ENCODE data around the gene OBSCN. TPM values are rescaled to one million over a fixed set of nuclear protein-coding genes. Genes with fewer than 3 reads are reported as not detected.

OBSCN gene
- total RNA-seq, 2 experiments from 2014 or later, result 12.3 to 14.4 TPM

GRCh38 chr1:228341450-228341813, 133.6 kb downstream of the OBSCN start:
- Mint-ChIP-seq H3K27me3 (ENCODE audit: low read depth) (no peaks in the 10 kb centered on the region), H3K27ac (no peak overlapping the region), H3K4me3 (no peak overlapping the region), H3K36me3 (ENCODE audit: low read depth) (no peaks in the 10 kb centered on the region), H3K9me3 (ENCODE audit: insufficient read depth) (no peaks in the 10 kb centered on the region), H3K4me1 (ENCODE audit: low read depth) (peaks cover 11% of the 10 kb centered on the region)
- CTCF ChIA-PET, result no interaction called here
- no peak for ATAC-seq
- POLR2A ChIA-PET, result no interaction called here
- no peak for DNase-seq

- H3K4me1 Mint-ChIP-seq (ENCODE audit: low read depth), result peaks cover 11% of the 10 kb centered on the region
- H3K36me3 Mint-ChIP-seq (ENCODE audit: low read depth), result no peaks in the 10 kb centered on the region
- no peaks in the 10 kb centered on the region for H3K9me3 Mint-ChIP-seq (ENCODE audit: insufficient read depth)
- ChIA-PET CTCF (no interaction called here), POLR2A (no interaction called here)
- DNase-seq (no peak), ATAC-seq (no peak)
- no peak overlapping the region for H3K27ac Mint-ChIP-seq
- H3K4me3 Mint-ChIP-seq, result no peak overlapping the region
- H3K27me3 Mint-ChIP-seq (ENCODE audit: low read depth), result no peaks in the 10 kb centered on the region
These were observed 134.2 kb downstream of the OBSCN start for GRCh38 chr1:228341814-228342626.

DNA sequence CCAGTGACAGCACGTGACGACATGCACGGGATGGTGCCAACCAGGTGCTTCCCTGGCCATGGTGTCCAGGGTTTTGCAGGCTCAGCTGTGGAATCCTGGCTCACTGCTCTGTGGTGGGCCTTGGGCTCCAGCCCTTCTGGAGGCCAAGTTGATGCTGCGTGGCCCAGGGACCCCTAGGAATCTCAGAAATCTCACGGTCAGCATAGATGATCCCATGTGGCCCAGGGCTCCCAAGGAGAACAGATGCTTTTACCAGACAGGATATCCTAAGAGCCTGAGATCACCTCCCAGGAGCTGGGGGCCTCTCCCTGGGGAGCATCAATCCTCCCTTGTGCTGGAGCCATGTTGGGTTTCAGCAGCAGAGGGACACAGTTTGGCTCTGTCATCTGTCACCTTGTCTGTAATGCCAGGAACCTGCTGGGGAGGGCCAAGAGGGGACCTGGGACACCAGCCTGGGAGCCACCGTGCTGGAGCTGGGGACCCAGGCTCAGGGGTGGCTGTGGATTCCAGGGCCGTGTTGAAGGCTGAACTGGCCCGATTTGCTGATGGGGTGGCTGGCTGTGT, 134.9 kb downstream of the OBSCN start:
- DNase-seq, result no peak

GRCh38 chr1:228343191-228343661, 135.4 kb downstream of the OBSCN start:
- DNase-seq (no peak), ATAC-seq (no peak)
- CTCF ChIA-PET, result no interaction called here
- POLR2A ChIA-PET, result no interaction called here
- Mint-ChIP-seq H3K4me3 (no peak overlapping the region), H3K27me3 (ENCODE audit: low read depth) (no peaks in the 10 kb centered on the region), H3K27ac (no peak overlapping the region), H3K4me1 (ENCODE audit: low read depth) (peaks cover 11% of the 10 kb centered on the region), H3K9me3 (ENCODE audit: insufficient read depth) (no peaks in the 10 kb centered on the region), H3K36me3 (ENCODE audit: low read depth) (no peaks in the 10 kb centered on the region)

More for the DNA sequence above, 134.9 kb downstream of the OBSCN start:
- Mint-ChIP-seq H3K9me3 (ENCODE audit: insufficient read depth) (no peaks in the 10 kb centered on the region), H3K27ac (no peak overlapping the region), H3K36me3 (ENCODE audit: low read depth) (no peaks in the 10 kb centered on the region), H3K4me1 (ENCODE audit: low read depth) (peaks cover 11% of the 10 kb centered on the region), H3K27me3 (ENCODE audit: low read depth) (no peaks in the 10 kb centered on the region), H3K4me3 (no peak overlapping the region)
- CTCF ChIA-PET, result no interaction called here
- no peak for ATAC-seq
- POLR2A ChIA-PET, result no interaction called here

- H3K27ac Mint-ChIP-seq, result no peak overlapping the region
- CTCF ChIA-PET, result no interaction called here
- no peak for ATAC-seq
- peaks cover 7% of the 10 kb centered on the region for H3K4me1 Mint-ChIP-seq (ENCODE audit: low read depth)
- H3K27me3 Mint-ChIP-seq (ENCODE audit: low read depth), result no peaks in the 10 kb centered on the region
- H3K9me3 Mint-ChIP-seq (ENCODE audit: insufficient read depth), result no peaks in the 10 kb centered on the region
- DNase-seq, result no peak
- H3K4me3 Mint-ChIP-seq, result no peak overlapping the region
- no peaks in the 10 kb centered on the region for H3K36me3 Mint-ChIP-seq (ENCODE audit: low read depth)
- POLR2A ChIA-PET, result no interaction called here
These were observed 136.8 kb downstream of the OBSCN start for GRCh38 chr1:228344631-228345072.

GRCh38 chr1:228345201-228345930, 137.5 kb downstream of the OBSCN start:
- H3K36me3 Mint-ChIP-seq (ENCODE audit: low read depth), result no peaks in the 10 kb centered on the region
- no peaks in the 10 kb centered on the region for H3K9me3 Mint-ChIP-seq (ENCODE audit: insufficient read depth)
- H3K27me3 Mint-ChIP-seq (ENCODE audit: low read depth), result no peaks in the 10 kb centered on the region
- ATAC-seq (no peak), DNase-seq (no peak)
- no peak overlapping the region for H3K4me3 Mint-ChIP-seq
- CTCF ChIA-PET, result no interaction called here
- H3K4me1 Mint-ChIP-seq (ENCODE audit: low read depth), result peaks cover under 1% of the 10 kb centered on the region
- POLR2A ChIA-PET, result no interaction called here
- H3K27ac Mint-ChIP-seq, result no peak overlapping the region

DNA sequence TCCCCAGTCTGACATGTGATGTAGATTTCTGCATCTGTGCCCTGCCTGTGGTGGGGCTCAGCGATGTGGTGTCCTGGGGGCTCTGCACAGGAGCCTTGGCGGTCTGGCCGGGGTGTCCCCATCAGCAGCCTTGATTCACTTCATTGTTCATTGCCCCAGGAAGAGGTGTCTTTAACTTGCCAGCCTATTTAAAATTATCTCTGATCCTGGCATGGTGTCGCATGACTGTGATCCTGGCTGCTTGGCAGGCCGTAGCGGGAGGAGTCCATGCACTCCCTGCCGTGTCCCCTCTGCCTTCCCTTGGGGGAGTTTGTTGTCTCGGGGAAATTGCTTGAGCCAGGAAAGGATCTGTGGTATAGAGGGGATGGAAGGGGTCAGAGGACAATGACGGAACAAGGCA, 138.9 kb downstream of the OBSCN start:
- H3K9me3 Mint-ChIP-seq (ENCODE audit: insufficient read depth), result no peaks in the 10 kb centered on the region
- ChIA-PET CTCF (no interaction called here), POLR2A (no interaction called here)
- no peaks in the 10 kb centered on the region for H3K4me1 Mint-ChIP-seq (ENCODE audit: low read depth)
- no peaks in the 10 kb centered on the region for H3K36me3 Mint-ChIP-seq (ENCODE audit: low read depth)
- H3K27ac Mint-ChIP-seq, result no peak overlapping the region
- H3K4me3 Mint-ChIP-seq, result no peak overlapping the region
- H3K27me3 Mint-ChIP-seq (ENCODE audit: low read depth), result no peaks in the 10 kb centered on the region
- no peak for DNase-seq
- ATAC-seq, result no peak

GRCh38 chr1:228347181-228347580, 139.3 kb downstream of the OBSCN start:
- no peak for ATAC-seq
- no peak for DNase-seq
- H3K4me3 Mint-ChIP-seq, result no peak overlapping the region
- H3K4me1 Mint-ChIP-seq (ENCODE audit: low read depth), result no peaks in the 10 kb centered on the region
- H3K27me3 Mint-ChIP-seq (ENCODE audit: low read depth), result no peaks in the 10 kb centered on the region
- peak overlapping the region; percentile 21 for H3K27ac Mint-ChIP-seq
- H3K36me3 Mint-ChIP-seq (ENCODE audit: low read depth), result no peaks in the 10 kb centered on the region
- no peaks in the 10 kb centered on the region for H3K9me3 Mint-ChIP-seq (ENCODE audit: insufficient read depth)
- CTCF ChIA-PET, result no interaction called here
- POLR2A ChIA-PET, result no interaction called here

DNA sequence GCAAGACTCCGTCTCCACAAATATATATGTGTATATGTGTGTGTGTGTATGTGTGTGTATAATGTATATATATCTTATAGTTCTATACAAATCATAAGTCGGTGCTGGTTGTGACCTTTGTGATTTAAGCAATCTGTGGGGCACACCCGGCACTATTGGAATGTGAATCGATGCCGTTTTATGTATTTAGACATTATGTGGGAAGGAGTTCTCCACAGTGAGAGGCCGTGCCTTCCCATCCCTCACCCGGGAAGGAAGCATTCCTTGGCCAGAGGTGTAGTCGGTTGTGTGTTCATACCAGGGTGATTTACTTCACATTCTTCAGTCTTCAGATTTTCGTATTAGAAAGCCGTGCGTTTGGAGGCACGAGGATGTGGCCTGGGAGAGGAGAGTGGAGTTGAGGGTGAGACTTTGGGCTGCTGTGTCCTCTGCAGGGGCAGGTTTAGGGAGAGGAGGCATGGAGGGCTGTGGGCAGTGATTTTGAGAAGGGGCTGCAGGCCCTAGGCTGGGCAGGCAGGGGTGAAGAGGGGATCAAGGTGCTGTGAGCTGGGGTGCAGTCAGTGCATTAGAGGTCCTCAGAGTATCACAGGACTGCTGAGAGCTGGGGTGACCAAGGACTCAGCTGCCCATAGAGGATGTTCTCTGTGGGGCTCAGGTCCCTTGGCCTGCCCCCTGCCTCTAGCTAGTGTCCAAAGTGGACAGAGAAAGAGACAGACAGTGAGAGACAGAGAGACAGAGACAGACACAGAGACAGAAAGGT, 141.0 kb downstream of the OBSCN start:
- Mint-ChIP-seq H3K27ac (no peak overlapping the region), H3K9me3 (ENCODE audit: insufficient read depth) (no peaks in the 10 kb centered on the region), H3K4me3 (no peak overlapping the region), H3K27me3 (ENCODE audit: low read depth) (no peaks in the 10 kb centered on the region), H3K36me3 (ENCODE audit: low read depth) (no peaks in the 10 kb centered on the region), H3K4me1 (ENCODE audit: low read depth) (no peaks in the 10 kb centered on the region)
- ChIA-PET POLR2A (no interaction called here), CTCF (no interaction called here)
- DNase-seq, result no peak
- no peak for ATAC-seq

GRCh38 chr1:228349701-228350171, 141.9 kb downstream of the OBSCN start:
- Mint-ChIP-seq H3K27ac (no peak overlapping the region), H3K9me3 (ENCODE audit: insufficient read depth) (no peaks in the 10 kb centered on the region), H3K27me3 (ENCODE audit: low read depth) (no peaks in the 10 kb centered on the region), H3K36me3 (ENCODE audit: low read depth) (no peaks in the 10 kb centered on the region), H3K4me3 (no peak overlapping the region), H3K4me1 (ENCODE audit: low read depth) (no peaks in the 10 kb centered on the region)
- ChIA-PET CTCF (no interaction called here), POLR2A (no interaction called here)
- DNase-seq (no peak), ATAC-seq (no peak)

DNA sequence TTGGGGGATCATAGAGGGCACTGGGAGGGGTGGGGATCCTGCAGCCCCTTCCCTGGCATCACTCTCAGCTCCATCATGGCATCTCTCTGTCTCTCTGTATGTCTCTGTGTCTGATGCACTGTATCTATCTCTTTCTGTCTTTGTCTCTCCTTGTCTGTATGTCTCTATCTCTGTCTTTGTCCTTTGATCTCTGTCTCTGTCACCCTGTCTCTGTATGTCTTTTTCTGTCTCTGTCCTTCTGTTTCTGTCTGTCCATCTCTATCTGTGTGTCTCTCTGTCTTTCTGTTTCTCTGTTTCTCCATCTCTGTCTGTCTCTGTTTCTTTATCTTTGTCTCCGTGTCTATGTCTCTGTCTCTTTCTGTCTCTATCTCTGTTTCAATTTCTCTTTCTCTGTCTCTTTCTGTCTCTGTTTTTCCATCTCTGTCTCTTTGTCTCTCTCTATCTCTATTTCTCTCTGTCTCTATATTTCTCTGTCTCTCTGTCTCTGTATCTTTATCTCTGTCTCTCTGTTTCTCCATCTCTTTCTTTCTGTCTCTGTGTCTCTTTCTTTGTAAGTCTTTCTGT, 142.4 kb downstream of the OBSCN start:
- Mint-ChIP-seq H3K4me3 (no peak overlapping the region), H3K27ac (no peak overlapping the region), H3K9me3 (ENCODE audit: insufficient read depth) (no peaks in the 10 kb centered on the region), H3K36me3 (ENCODE audit: low read depth) (no peaks in the 10 kb centered on the region), H3K27me3 (ENCODE audit: low read depth) (no peaks in the 10 kb centered on the region), H3K4me1 (ENCODE audit: low read depth) (no peaks in the 10 kb centered on the region)
- ChIA-PET POLR2A (no interaction called here), CTCF (no interaction called here)
- ATAC-seq (no peak), DNase-seq (no peak)
